GM20000 (cell line): Measurements from ENCODE around the gene GET4.

ENCODE experiments used
- DNase-seq: peaks from one replicate; pipeline ENCODE4 v3.0.0; 2012; ENCODE audit warnings: low spot score
- CTCF ChIP-seq: IDR thresholded peaks from 2 replicates; pipeline ENCODE4 v1.5.1; 2012; ENCODE audit warnings: mild to moderate bottlenecking, control low read depth; ENCODE audit errors: extremely low read depth, missing control alignments

The GET4 gene

GRCh38 chr7:894927-895450 is 18.6 kb downstream of the GET4 start:
- TF ChIP-seq CTCF: no peak

GRCh38 chr7:895451-896052 is 19.2 kb downstream of the GET4 start:
- TF ChIP-seq CTCF: no peak
- no peak for DNase-seq

More at GRCh38 chr7:894927-895450, 18.6 kb downstream of the GET4 start:
- DNase-seq: no peak

GRCh38 chr7:896346-897075 is 20.2 kb downstream of the GET4 start:
- no peak for TF ChIP-seq CTCF
- DNase-seq: no peak

GRCh38 chr7:897086-897485 is 20.7 kb downstream of the GET4 start:
- no peak for TF ChIP-seq CTCF

GRCh38 chr7:897771-898376 is 21.5 kb downstream of the GET4 start:
- no peak for TF ChIP-seq CTCF
- DNase-seq: no peak

More at GRCh38 chr7:897086-897485, 20.7 kb downstream of the GET4 start:
- no peak for DNase-seq

- DNase-seq: no peak
- no peak for TF ChIP-seq CTCF
Observed at GRCh38 chr7:898460-898854, 22.1 kb downstream of the GET4 start.
